Muscle of arm (tissue), 12 donors: ENCODE results near the gene RPS25. TPM values are rescaled to one million over a fixed set of nuclear protein-coding genes. Genes with fewer than 3 reads are reported as not detected.
"Not testable (repeated sequence)": the region's sequence is repeated elsewhere in the genome, so short reads cannot be mapped to it uniquely, and the experiment has no call there.

Experiments
- DNase-seq: peaks from one replicate; pipeline ENCODE4 v3.0.0-alpha.2; 2013
- polyA plus RNA-seq, 12 donors: library from polyadenylated mRNA; unstranded; fragments of 120-200 nt; gene quantifications; one replicate each; pipeline ENCODE4 v1.2.1, GENCODE V29; 2013; ENCODE audit not compliant: insufficient read length in 12 of 12

Gene RPS25
- polyA plus RNA-seq, 12 donors = 1,508 to 2,787 (median 1,692) TPM; not detected in 1

- no peak for DNase-seq
Observed at GRCh38 chr11:119024430-119025098, 6.4 kb upstream of the RPS25 start.

GRCh38 chr11:119023741-119024140, 5.6 kb upstream of the RPS25 start:
- no peak for DNase-seq

DNA sequence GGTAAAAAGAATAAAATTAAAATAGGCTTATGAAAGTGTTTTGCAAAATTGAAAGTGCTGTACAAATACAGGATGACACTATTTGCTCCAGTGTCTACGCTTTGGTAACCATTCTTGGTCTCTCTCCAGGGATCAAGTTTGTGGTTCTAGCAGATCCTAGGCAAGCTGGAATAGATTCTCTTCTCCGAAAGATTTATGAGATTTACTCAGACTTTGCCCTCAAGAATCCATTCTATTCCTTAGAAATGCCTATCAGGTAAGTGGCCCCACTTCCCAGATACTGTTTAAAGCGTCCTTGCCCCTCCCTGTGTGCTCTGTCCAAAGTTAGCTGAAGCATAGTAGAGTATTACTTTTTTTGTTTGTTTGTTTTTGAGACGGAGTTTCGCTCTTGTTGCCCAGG, 3.5 kb upstream of the RPS25 start:
- no peak for DNase-seq

DNA sequence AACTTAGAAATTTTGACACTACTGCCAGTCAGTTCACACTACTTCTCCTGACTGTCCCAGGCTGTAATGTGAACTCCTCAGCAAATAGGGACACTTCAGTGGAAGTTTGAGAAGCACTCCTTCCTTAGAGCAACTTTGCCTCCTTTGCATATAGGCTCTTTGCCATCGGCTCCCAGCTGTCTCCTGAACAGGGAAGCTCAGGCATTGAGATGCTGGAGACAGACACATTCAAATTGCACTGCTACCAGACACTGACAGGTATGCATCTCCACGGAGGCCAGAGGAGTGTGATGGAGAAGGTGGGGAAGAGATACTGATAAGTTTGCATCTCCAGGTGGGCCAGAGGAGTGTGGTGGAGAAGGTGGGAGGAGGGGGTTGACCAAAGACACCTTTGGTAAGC, 1.9 kb upstream of the RPS25 start:
- no peak for DNase-seq

DNA sequence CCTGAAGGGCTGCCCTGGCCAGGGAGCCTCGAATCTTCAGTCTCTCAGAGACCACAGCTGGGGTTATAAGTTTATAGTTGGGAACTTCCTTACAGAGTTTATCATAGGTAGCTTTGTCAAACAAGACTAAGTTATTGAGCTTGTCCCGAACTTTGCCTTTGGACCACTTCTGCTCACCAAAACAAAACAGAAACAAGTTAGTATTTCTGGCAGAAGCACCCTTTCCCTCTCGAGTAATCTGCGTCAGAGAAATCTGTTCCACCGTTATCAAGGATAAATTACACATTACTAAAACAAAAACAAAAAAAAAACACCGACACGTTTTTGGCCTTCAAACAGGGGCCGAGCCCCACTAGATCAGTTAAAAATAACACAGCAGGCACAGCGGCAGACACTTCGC, 766 bp downstream of the RPS25 start:
- DNase-seq = not testable (repeated sequence)

GRCh38 chr11:119016216-119017009, 1.7 kb downstream of the RPS25 start:
- DNase-seq = no peak

DNA sequence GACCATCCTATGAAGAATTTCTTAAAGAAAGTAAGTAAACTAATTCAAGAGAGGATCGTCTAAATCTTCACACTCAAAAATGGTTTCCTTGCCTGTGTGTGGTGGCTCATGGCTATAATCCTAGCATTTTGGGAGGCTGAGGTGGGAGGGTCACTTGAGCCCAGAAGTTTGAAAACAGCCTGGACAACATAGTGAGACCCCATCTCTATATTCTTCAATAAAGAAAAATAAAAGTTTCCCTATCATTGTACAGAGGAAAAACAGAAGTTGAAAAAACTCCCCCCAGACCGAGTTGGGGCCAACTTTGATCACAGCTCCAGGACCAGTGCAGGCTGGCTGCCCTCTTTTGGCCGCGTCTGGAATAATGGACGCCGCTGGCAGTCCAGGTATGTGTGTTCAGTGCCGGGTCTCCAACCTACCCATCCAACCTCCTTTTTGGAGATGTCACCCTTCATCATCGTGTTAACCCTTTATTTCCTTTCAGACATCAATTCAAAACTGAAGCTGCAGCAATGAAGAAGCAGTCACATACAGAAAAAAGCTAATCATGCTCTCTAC, 3.0 kb downstream of the RPS25 start:
- no peak for DNase-seq

DNA sequence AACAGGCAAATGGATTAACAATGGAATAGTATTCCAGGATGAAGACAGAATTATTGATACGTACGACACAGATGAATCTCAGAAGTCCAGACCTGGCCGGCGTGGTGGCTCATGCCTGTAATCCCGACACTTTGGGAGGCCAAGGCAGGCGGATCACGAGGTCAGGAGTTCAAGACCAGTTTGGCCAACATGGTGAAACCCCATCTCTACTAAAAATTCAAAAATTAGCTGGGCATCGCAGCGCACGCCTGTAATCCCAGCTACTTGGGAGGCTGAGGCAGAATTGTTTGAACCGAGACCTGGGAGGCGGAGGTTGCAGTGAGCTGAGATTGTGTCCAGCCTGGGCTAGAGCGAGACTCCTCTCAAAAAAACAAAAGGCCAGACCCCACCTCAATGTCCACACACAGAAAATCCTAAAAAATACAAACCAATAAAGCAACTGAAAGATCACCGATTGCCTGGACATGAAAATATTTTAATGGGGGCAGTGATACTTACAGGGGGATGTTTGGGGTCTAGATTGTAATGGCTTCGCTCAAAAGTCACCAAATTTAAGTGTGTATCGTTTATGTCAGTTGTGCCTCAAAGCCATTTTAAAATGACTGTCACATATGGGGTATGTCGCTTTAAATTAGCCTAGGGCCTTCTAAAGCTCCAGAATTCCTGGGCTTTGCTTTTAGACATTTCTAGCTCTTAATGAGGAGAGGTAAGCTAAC, 3.8 kb downstream of the RPS25 start:
- no peak for DNase-seq

- DNase-seq = no peak
Observed at GRCh38 chr11:119012629-119013170, 5.4 kb downstream of the RPS25 start.

DNA sequence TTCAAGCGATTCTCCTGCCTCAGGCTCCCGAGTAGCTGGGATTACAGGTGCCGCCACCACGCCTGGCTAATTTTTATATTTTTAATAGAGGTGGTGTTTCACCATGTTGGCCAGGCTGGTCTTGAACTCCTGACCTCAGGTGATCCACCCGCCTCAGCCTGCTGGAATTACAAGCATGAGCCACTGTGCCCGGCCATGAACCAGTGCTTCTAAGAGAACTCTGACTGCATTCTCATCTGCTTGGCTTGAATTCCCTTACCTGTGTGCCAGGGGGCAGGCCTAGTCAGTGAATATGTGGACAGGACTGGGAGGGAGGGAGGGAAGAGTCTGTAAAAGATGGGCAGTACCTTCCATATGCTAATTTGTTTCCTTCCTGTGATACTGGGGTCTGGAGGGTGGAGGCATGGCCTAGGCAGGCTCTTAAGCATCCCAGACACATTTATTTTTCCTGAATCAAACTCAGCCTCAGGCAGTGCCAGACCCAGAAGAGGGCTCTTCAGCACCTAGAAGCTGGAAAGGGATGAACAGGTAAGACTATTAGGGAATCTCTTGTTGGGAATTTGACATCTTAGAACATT, 6.6 kb downstream of the RPS25 start:
- no peak for DNase-seq

GRCh38 chr11:119006656-119007055, 11.5 kb downstream of the RPS25 start:
- no peak for DNase-seq

GRCh38 chr11:119000906-119001305, 17.2 kb downstream of the RPS25 start:
- DNase-seq = no peak

DNA sequence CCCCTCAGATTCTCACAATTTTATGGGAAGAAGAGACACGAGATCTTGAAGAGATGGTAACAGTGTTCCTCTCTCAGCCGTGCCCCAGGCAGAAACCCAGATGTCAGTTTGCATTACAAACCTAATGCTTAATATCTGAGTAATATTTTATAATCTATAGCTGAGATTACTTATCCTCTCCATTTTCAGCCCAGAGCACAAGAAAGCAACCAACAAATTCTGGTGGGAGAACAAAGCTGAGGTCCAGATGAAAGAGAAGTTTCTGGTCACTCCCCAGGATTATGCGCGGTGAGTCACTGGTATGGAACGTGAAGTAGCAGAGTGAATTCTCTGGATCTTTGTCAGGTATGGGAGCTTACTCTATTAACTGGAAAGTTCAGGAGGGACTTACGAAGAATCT, 19.3 kb downstream of the RPS25 start:
- no peak for DNase-seq

GRCh38 chr11:118998388-118998717, 19.8 kb downstream of the RPS25 start:
- no peak for DNase-seq

DNA sequence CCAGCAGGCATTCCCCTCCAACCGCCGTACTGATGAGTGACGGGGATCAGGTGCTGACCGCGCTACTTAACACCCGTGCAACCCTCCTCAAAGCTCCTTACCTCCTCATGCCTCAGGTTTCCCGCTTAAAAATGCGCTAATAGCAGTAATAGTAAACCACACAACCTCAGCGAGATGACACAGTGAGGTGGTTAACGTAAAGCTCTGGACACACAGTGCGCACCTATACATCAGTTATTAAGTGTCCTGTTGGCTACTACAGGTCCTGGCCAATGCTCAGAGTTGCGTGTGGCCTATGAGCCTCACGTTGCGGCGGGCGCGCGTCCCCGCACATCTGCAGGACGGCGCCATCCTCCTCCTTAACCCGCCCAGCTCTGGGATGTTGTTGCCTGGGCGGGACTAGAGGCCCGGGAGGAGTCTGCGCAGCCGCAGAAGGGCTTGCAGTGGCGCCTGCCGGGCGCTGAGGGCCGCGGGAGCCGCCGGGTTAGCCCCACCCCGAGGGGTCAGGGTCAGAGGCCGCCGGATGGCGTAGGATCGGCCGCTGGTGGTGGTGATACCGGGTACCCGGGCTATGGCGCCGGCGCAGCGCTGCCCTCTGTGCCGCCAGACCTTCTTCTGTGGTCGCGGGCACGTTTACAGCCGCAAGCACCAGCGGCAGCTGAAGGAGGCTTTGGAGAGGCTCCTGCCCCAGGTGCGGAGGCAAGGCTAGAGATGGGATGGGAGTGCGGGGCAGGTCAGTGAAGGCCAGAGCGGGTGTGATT, 20.3 kb downstream of the RPS25 start, which contains the start of gene CENATAC:
Gene CENATAC (plus strand): TSS at position 512 of the 761 bp plus-strand sequence. CDS start 60 bp downstream, at position 572.
- DNase-seq = peak; percentile 91

DNA sequence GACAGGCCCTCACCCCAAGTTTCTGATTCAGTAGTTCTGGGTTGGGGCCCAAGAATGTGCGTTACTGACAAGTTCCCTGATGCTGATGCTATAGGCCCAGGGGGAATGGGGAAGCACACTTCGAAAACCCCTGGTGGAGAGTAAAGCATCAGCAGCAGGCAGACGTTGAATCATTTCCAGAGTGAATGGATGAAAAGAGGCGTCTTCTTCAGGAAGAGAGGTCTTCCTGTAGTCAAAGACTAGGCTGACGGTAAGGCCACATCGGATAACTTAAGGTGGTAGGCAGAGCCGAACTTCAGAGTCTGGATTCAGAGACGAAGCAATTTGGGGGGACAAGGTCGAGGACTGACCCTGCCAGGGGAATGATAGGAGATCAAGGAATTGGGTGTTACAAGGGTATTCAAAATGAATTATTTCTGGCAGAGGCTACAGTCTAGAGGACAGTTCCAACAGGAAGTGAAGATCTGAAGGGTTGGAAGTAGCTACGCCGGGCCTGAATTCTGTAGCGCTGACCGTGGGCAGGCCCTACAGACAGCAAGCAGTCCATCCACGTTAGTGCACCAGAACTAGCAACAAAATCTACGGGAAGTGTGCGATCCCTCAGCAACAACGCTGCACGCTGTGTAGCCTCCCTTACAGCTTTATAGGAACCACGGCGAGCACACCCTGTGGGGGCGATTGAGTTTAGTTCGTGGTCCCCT, 21.1 kb downstream of the RPS25 start:
- DNase-seq = peak; percentile 25

GRCh38 chr11:118991486-118992038, 26.6 kb downstream of the RPS25 start:
- DNase-seq = not testable (repeated sequence)

GRCh38 chr11:118988280-118988679, 29.9 kb downstream of the RPS25 start:
- no peak for DNase-seq

GRCh38 chr11:118984825-118985224, 33.3 kb downstream of the RPS25 start:
- DNase-seq = no peak

- DNase-seq = not testable (repeated sequence)
Observed at GRCh38 chr11:118984337-118984736, 33.8 kb downstream of the RPS25 start.
